ENCODE measurements around the gene SST. TPM values are rescaled to one million over a fixed set of nuclear protein-coding genes. Genes with fewer than 3 reads are reported as not detected.

Gene SST
- total and polyA plus RNA-seq, 2 of the 4 experiments (the other 2 are of a cell fraction) = not detected

DNA sequence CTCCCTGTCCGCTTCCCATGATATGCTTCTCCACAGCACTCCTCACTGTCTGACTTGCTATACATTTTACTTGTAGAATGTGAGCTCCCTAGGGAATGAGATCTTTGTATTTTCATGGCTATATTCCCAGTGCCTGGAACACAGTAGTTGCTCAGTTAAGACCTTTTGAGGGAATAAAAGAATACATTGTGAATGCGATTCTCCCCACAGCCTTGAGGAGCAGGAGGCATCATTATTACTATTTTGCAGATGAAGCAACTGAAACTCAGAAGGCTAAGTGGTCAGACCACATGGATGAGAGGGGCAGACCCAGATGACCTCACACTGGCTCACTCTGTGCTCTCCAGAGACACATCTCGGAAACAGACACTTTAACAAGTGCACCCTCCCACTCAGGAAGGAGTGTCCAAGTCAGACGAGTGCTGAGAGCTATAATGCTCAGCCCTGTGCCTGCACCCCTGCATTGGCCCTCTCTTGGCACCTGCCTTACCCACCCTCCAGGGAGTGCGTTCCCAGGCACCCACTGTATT lies 46.8 kb downstream of the SST start:
- H4K20me1 ChIP-seq (ENCODE audit: insufficient read depth, low read length) = no peaks in the 10 kb centered on the region
- H3K4me1 ChIP-seq (ENCODE audit: control insufficient read depth, insufficient read depth, low read length) = no peaks in the 10 kb centered on the region
- H3K23ac ChIP-seq (ENCODE audit: low read depth, low read length) = no peak overlapping the region
- peaks cover 18% of the 10 kb centered on the region for H3K27me3 ChIP-seq (ENCODE audit: control insufficient read depth, insufficient read depth, low read length)
- no peaks in the 10 kb centered on the region for H3K36me3 ChIP-seq (ENCODE audit: control insufficient read depth, insufficient read depth, low read length)
- no CpG with 5 or more reads among the region's 5 CpGs for WGBS, 2 experiments (ENCODE audit: extremely low coverage in 2 of 2, insufficient read length in 1 of 2)
- H3K9me1 ChIP-seq (ENCODE audit: insufficient read depth, low read length) = no peaks in the 10 kb centered on the region
- intact Hi-C loops (cut with micrococcal nuclease) (no loop called here), in situ Hi-C loops (cut with MboI; ENCODE audit: low sequenced_read_pairs) (no loop called here), dilution Hi-C loops (cut with HindIII; ENCODE audit: low sequenced_read_pairs, unreplicated experiment) (no loop called here)
- no peak overlapping the region for H3K4me2 ChIP-seq (ENCODE audit: low read depth, low read length)
- no peak overlapping the region for H2BK15ac ChIP-seq (ENCODE audit: low read depth, low read length)
- no peak overlapping the region for H3K4me3 ChIP-seq (ENCODE audit: insufficient read depth, low read depth, low read length)
- H2AFZ ChIP-seq (replicated peaks; ENCODE audit: low read length, poor library complexity) = no peak overlapping the region
- H4K91ac ChIP-seq (ENCODE audit: insufficient read depth, low read depth, low read length) = no peak overlapping the region
- no peak overlapping the region for H3K27ac ChIP-seq (ENCODE audit: insufficient read depth, low read length)
- no peak overlapping the region for H3K14ac ChIP-seq (replicated peaks; ENCODE audit: low read depth, low read length)
- ChIA-PET POLR2A (ENCODE audit: unreplicated experiment) (no interaction called here), CTCF (no interaction called here)
- H2BK120ac ChIP-seq (ENCODE audit: low read depth, low read length) = no peak overlapping the region
- BruUV-seq (replicated peaks) = no TSS peak
- no peaks in the 10 kb centered on the region for H3K79me1 ChIP-seq (ENCODE audit: low read depth in 1 of 2, low read length in 2 of 2)
- H3K56ac ChIP-seq (ENCODE audit: extremely low read depth, insufficient read depth, low read length) = no peak overlapping the region
- no peak for ATAC-seq (ENCODE audit: low read depth)
- no peak overlapping the region for H2BK5ac ChIP-seq (ENCODE audit: low read depth, low read length, poor library complexity, severe bottlenecking)
- DNase-seq = no peak
- no peak overlapping the region for H4K5ac ChIP-seq (ENCODE audit: low read depth, low read length)
- H2AK5ac ChIP-seq (ENCODE audit: low read depth, low read length) = no peak overlapping the region
- no peak overlapping the region for H3K9ac ChIP-seq (ENCODE audit: low read depth, low read length)
- TF ChIP-seq SMC3 (IDR thresholded peaks at IDR 0.05; ENCODE audit: low read depth, low read length) (no peak), NFE2L2 (IDR thresholded peaks at IDR 0.05; ENCODE audit: low read depth, low read length) (no peak), FOS (IDR thresholded peaks at IDR 0.05; ENCODE audit: low read depth, low read length) (no peak), MAFK (IDR thresholded peaks at IDR 0.05; ENCODE audit: low read depth, low read length) (no peak), RFX5 (IDR thresholded peaks at IDR 0.05; ENCODE audit: low read depth, low read length) (no peak), MAZ (IDR thresholded peaks at IDR 0.05; ENCODE audit: borderline replicate concordance, low read depth, low read length) (no peak), USF2 (IDR thresholded peaks at IDR 0.05; ENCODE audit: low read depth, low read length) (no peak), BHLHE40 (IDR thresholded peaks at IDR 0.05; ENCODE audit: low read depth, low read length) (no peak), CHD1 (IDR thresholded peaks at IDR 0.05; ENCODE audit: low read depth, low read length) (no peak), POLR2A (IDR thresholded peaks at IDR 0.05; ENCODE audit: low read depth, low read length) (no peak), ELK1 (IDR thresholded peaks at IDR 0.05; ENCODE audit: borderline replicate concordance, low read depth, low read length) (no peak), CEBPB (IDR thresholded peaks at IDR 0.05; ENCODE audit: low read depth, low read length) (no peak), RCOR1 (IDR thresholded peaks at IDR 0.05; ENCODE audit: insufficient replicate concordance, low read length) (no peak), RAD21 (IDR thresholded peaks at IDR 0.05; ENCODE audit: low read length) (no peak), MXI1 (IDR thresholded peaks at IDR 0.05; ENCODE audit: borderline replicate concordance, low read depth, low read length) (no peak)
- TF ChIP-seq, protein P1, sequence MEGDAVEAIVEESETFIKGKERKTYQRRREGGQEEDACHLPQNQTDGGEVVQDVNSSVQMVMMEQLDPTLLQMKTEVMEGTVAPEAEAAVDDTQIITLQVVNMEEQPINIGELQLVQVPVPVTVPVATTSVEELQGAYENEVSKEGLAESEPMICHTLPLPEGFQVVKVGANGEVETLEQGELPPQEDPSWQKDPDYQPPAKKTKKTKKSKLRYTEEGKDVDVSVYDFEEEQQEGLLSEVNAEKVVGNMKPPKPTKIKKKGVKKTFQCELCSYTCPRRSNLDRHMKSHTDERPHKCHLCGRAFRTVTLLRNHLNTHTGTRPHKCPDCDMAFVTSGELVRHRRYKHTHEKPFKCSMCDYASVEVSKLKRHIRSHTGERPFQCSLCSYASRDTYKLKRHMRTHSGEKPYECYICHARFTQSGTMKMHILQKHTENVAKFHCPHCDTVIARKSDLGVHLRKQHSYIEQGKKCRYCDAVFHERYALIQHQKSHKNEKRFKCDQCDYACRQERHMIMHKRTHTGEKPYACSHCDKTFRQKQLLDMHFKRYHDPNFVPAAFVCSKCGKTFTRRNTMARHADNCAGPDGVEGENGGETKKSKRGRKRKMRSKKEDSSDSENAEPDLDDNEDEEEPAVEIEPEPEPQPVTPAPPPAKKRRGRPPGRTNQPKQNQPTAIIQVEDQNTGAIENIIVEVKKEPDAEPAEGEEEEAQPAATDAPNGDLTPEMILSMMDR (conservative IDR thresholded peaks at IDR 0.05; ENCODE audit: low read depth, low read length) = no peak
- H3K18ac ChIP-seq (ENCODE audit: low read depth, low read length) = no peak overlapping the region
- no peaks in the 10 kb centered on the region for H3K9me3 ChIP-seq (ENCODE audit: control insufficient read depth, insufficient read depth, low read length)
- H2BK20ac ChIP-seq (ENCODE audit: low read depth, low read length) = no peak overlapping the region
- no peak overlapping the region for H4K8ac ChIP-seq (ENCODE audit: low read depth in 2 of 2, low read length in 2 of 2)
- H2AK9ac ChIP-seq (replicated peaks; ENCODE audit: low read depth, low read length, poor library complexity) = no peak overlapping the region
- no peak overlapping the region for H3K4ac ChIP-seq (ENCODE audit: low read depth, low read length)

Data from IMR-90 (cell line).